Activated CD4-positive, alpha-beta T cell treated with anti-CD3 and anti-CD28 coated beads, Interleukin-2, amount 10 ng/mL, durations not matched to agents 24 days and 14 days (primary cell): ENCODE results near the gene CTIF. TPM values are rescaled to one million over a fixed set of nuclear protein-coding genes. Genes with fewer than 3 reads are reported as not detected.

Source experiments
- DNase-seq: peaks from one replicate; pipeline ENCODE4 v3.0.0; 2022
- H3K27ac Mint-ChIP-seq: one replicate; pipeline ENCODE4 v1.8.0; 2022; ENCODE audit warnings: mild to moderate bottlenecking, mixed read lengths
- H3K27me3 Mint-ChIP-seq: one replicate; pipeline ENCODE4 v1.8.0; 2022; ENCODE audit warnings: mixed read lengths
- H3K36me3 Mint-ChIP-seq: one replicate; pipeline ENCODE4 v1.8.0; 2022; ENCODE audit warnings: low read depth, mild to moderate bottlenecking, mixed read lengths
- H3K4me1 Mint-ChIP-seq: one replicate; pipeline ENCODE4 v1.8.0; 2021; ENCODE audit warnings: mixed read lengths
- H3K4me3 Mint-ChIP-seq: one replicate; pipeline ENCODE4 v1.8.0; 2022; ENCODE audit warnings: mild to moderate bottlenecking, moderate library complexity, mixed read lengths
- H3K9me3 Mint-ChIP-seq: one replicate; pipeline ENCODE4 v1.8.0; 2021; ENCODE audit warnings: mixed read lengths
- intact Hi-C: fragments of 100-400 bp; cut with micrococcal nuclease; formaldehyde crosslinking; loops from one replicate; pipeline ENCODE4 v1.15.1; 2023
- total RNA-seq: library from RNA; stranded (reverse); gene quantifications from 2 replicates; pipeline ENCODE4 v1.2.3, GENCODE V29; 2022

Gene CTIF
- total RNA-seq, 1 donor from 2014 or later = 9.5 TPM

DNA sequence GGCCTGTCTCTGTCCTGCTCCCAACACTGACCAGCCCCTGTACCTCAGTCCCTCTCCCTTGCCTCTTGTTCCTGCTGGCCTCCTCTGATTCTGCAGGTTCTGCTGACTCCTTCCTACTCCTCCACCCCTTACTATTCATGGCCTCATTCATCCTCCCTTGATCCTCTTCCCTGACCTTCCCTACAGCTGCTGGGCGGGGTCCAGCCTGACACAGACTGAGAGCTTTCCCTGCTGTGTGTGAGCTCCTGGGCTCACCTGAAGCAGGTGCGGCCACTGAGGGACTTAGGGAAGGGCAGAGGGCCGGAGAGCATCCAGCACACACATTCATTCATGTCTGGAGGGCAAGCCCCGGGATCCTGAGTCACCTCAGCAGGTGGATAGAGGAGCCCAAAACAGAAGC is 185.6 kb downstream of the CTIF start:
- intact Hi-C loops = no loop called here
- Mint-ChIP-seq H3K4me3 (no peak overlapping the region), H3K36me3 (no peaks in the 10 kb centered on the region), H3K9me3 (no peaks in the 10 kb centered on the region), H3K4me1 (peaks cover 6% of the 10 kb centered on the region), H3K27ac (no peak overlapping the region), H3K27me3 (no peaks in the 10 kb centered on the region)
- DNase-seq = no peak

- Mint-ChIP-seq H3K4me1 (peaks cover 6% of the 10 kb centered on the region), H3K4me3 (no peak overlapping the region), H3K9me3 (no peaks in the 10 kb centered on the region), H3K36me3 (no peaks in the 10 kb centered on the region), H3K27me3 (no peaks in the 10 kb centered on the region), H3K27ac (no peak overlapping the region)
- intact Hi-C loops = no loop called here
- no peak for DNase-seq
These were observed 186.1 kb downstream of the CTIF start for GRCh38 chr18:48724939-48725338.

DNA sequence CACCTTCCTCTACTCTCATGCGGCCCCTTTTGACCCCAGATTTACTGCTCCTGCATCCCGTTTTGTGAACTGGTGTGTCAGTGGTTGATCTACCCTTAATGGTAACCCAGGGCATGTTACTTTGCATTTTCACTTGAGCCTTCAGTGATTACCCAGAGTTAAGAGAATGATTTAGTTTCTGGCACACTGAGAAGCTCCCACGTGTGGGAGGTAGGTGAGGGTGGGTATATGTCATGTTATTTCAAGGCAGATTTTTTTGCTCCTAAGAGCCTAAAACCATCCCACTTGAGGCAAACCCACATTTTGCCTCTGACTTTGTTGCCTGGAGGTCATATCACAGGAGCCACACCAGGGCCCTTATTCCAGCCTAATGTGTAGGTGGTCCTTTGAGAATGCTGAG is 186.7 kb downstream of the CTIF start:
- no peak for DNase-seq
- H3K36me3 Mint-ChIP-seq = no peaks in the 10 kb centered on the region
- H3K27me3 Mint-ChIP-seq = no peaks in the 10 kb centered on the region
- H3K4me1 Mint-ChIP-seq = peaks cover 6% of the 10 kb centered on the region
- H3K4me3 Mint-ChIP-seq = no peak overlapping the region
- intact Hi-C loops = no loop called here
- H3K9me3 Mint-ChIP-seq = no peaks in the 10 kb centered on the region
- H3K27ac Mint-ChIP-seq = no peak overlapping the region

DNA sequence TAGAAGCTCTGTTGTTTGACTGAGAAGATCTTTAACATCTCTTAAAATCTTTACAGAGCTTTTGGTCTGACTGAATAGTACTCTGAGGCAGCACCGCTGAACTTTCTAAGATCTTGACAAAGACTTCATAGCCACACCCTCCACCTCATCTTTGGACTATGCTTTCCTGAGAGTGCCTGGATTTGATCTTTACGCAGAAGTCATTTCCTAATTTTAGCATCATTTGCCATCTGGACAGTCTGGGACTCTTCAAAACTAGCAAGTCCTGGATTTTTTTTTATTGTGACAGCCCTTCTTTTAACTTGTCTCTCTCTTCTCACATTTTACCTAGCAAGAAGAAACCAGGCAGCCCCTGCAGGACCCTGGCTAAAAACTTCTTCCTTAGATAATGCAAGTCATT is 188.8 kb downstream of the CTIF start:
- no peaks in the 10 kb centered on the region for H3K36me3 Mint-ChIP-seq
- DNase-seq = no peak
- peaks cover 2% of the 10 kb centered on the region for H3K27me3 Mint-ChIP-seq
- no peaks in the 10 kb centered on the region for H3K9me3 Mint-ChIP-seq
- H3K4me1 Mint-ChIP-seq = peaks cover 6% of the 10 kb centered on the region
- no peak overlapping the region for H3K4me3 Mint-ChIP-seq
- intact Hi-C loops = no loop called here
- no peak overlapping the region for H3K27ac Mint-ChIP-seq

- intact Hi-C loops = no loop called here
- Mint-ChIP-seq H3K9me3 (no peaks in the 10 kb centered on the region), H3K27ac (no peak overlapping the region), H3K4me3 (no peak overlapping the region), H3K4me1 (peaks cover 6% of the 10 kb centered on the region), H3K36me3 (no peaks in the 10 kb centered on the region), H3K27me3 (peaks cover 2% of the 10 kb centered on the region)
- DNase-seq = no peak
These were observed 189.5 kb downstream of the CTIF start for GRCh38 chr18:48728204-48728833.

GRCh38 chr18:48729404-48729803 is 190.6 kb downstream of the CTIF start:
- Mint-ChIP-seq H3K9me3 (no peaks in the 10 kb centered on the region), H3K4me3 (no peak overlapping the region), H3K36me3 (no peaks in the 10 kb centered on the region), H3K27ac (no peak overlapping the region), H3K4me1 (peaks cover 6% of the 10 kb centered on the region), H3K27me3 (peaks cover 2% of the 10 kb centered on the region)
- intact Hi-C loops = no loop called here
- no peak for DNase-seq

GRCh38 chr18:48730010-48730409 is 191.2 kb downstream of the CTIF start:
- Mint-ChIP-seq H3K36me3 (no peaks in the 10 kb centered on the region), H3K27me3 (peaks cover 2% of the 10 kb centered on the region), H3K4me1 (peaks cover 6% of the 10 kb centered on the region), H3K4me3 (no peak overlapping the region), H3K27ac (no peak overlapping the region), H3K9me3 (no peaks in the 10 kb centered on the region)
- DNase-seq = no peak
- intact Hi-C loops = no loop called here

GRCh38 chr18:48732767-48733424 is 194.1 kb downstream of the CTIF start:
- Mint-ChIP-seq H3K36me3 (no peaks in the 10 kb centered on the region), H3K9me3 (no peaks in the 10 kb centered on the region), H3K27ac (no peak overlapping the region), H3K4me3 (no peak overlapping the region), H3K4me1 (peaks cover 2% of the 10 kb centered on the region), H3K27me3 (peaks cover 2% of the 10 kb centered on the region)
- no peak for DNase-seq
- intact Hi-C loops = no loop called here

DNA sequence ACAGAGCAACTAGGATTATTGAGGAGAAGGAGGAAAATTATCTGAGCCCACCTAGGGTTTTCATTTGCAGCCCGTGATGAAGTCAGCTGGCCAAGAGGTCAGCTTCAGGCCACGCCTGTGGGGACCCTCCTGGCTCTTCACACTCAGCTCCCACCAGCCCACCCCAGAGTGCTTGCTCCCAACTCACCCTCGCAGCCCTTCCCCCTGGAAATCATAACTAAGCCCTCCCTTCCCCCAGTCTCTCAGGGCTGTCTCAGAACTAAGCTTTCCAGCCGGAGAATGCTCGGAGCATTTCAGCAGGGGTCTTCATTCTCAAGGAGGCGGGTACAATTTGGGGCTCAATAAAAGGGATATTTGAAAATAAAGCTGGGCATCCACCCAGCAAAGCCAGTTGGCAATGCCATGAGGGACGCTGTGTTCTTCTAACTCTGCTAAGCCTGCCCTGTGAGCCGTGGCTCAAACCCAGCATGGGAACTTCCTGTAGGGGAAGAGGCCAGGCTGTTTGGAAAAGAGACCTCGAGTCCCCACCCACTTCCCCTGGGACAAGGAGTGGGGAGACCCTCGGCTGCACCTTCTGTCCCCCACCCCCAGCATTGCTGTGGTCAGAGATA is 194.9 kb downstream of the CTIF start:
- H3K9me3 Mint-ChIP-seq = no peaks in the 10 kb centered on the region
- no peak overlapping the region for H3K4me3 Mint-ChIP-seq
- H3K27ac Mint-ChIP-seq = no peak overlapping the region
- intact Hi-C loops = no loop called here
- no peaks in the 10 kb centered on the region for H3K36me3 Mint-ChIP-seq
- DNase-seq = no peak
- H3K27me3 Mint-ChIP-seq = peaks cover 2% of the 10 kb centered on the region
- H3K4me1 Mint-ChIP-seq = peaks cover 2% of the 10 kb centered on the region

GRCh38 chr18:48734460-48734859 is 195.6 kb downstream of the CTIF start:
- Mint-ChIP-seq H3K27me3 (peaks cover 2% of the 10 kb centered on the region), H3K4me1 (peaks cover 2% of the 10 kb centered on the region), H3K36me3 (no peaks in the 10 kb centered on the region), H3K27ac (no peak overlapping the region), H3K9me3 (no peaks in the 10 kb centered on the region), H3K4me3 (no peak overlapping the region)
- intact Hi-C loops = no loop called here
- no peak for DNase-seq

DNA sequence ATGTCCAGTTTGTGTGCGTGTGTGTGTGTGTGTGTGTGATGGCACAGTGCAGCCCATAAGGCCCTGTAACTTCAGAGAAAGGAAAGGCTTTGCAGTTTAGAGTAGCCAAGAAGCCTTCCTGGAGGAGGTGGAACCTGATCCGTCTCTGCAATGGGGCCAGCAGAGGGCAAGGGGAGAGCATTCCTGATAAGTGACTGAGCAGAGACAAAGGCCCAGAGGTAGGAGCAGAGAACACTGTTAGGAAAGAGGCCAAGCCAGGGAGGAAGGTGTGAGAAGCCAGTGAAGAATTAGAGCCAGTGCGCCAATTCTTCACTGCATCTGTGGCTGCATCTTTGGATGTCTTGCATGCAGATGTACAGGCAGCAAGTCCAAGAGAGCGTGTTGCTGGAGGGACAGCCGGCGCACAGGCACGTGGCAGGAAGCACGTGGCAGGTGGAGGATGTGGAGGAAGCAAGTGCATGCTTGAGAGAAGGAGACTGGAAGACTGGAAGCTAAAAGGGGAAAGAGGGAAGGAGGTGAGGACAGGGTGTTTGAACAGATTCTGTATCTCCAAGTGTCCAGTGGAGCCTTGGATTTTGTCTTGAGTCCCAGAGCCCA is 196.3 kb downstream of the CTIF start:
- Mint-ChIP-seq H3K4me1 (peaks cover 2% of the 10 kb centered on the region), H3K9me3 (no peaks in the 10 kb centered on the region), H3K27ac (no peak overlapping the region), H3K36me3 (no peaks in the 10 kb centered on the region), H3K4me3 (no peak overlapping the region), H3K27me3 (peaks cover 2% of the 10 kb centered on the region)
- intact Hi-C loops = no loop called here
- no peak for DNase-seq

DNA sequence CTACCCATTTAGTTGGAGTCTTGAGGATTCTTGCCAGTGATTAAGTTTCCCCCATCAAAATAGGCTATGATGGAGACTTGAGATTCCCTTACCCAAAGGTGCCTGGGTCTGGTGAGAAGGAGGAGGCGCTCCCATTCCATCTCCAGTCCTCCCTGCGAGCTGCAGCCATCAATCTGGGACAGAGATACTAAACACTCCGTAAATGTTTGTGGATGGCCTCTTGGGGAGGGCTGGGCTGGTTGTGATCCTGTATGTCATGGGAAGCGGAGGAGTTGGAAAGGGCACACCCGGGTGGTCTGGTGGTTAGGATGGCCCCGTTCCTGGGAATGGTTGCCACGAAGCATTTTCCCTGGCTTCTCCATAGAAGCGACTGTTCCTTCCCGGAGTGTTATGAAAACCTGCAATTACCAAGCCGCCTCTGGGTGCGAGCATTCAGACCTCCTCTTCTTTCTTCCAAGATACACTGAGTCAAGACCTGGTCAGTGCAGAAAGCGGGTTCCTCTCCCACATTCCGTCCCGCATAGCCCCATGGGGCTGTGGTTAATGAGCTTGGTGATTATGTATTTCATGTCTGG is 196.9 kb downstream of the CTIF start:
- no peaks in the 10 kb centered on the region for H3K36me3 Mint-ChIP-seq
- no peaks in the 10 kb centered on the region for H3K9me3 Mint-ChIP-seq
- H3K4me3 Mint-ChIP-seq = no peak overlapping the region
- DNase-seq = no peak
- H3K4me1 Mint-ChIP-seq = peaks cover 2% of the 10 kb centered on the region
- no peak overlapping the region for H3K27ac Mint-ChIP-seq
- intact Hi-C loops = no loop called here
- peaks cover under 1% of the 10 kb centered on the region for H3K27me3 Mint-ChIP-seq

DNA sequence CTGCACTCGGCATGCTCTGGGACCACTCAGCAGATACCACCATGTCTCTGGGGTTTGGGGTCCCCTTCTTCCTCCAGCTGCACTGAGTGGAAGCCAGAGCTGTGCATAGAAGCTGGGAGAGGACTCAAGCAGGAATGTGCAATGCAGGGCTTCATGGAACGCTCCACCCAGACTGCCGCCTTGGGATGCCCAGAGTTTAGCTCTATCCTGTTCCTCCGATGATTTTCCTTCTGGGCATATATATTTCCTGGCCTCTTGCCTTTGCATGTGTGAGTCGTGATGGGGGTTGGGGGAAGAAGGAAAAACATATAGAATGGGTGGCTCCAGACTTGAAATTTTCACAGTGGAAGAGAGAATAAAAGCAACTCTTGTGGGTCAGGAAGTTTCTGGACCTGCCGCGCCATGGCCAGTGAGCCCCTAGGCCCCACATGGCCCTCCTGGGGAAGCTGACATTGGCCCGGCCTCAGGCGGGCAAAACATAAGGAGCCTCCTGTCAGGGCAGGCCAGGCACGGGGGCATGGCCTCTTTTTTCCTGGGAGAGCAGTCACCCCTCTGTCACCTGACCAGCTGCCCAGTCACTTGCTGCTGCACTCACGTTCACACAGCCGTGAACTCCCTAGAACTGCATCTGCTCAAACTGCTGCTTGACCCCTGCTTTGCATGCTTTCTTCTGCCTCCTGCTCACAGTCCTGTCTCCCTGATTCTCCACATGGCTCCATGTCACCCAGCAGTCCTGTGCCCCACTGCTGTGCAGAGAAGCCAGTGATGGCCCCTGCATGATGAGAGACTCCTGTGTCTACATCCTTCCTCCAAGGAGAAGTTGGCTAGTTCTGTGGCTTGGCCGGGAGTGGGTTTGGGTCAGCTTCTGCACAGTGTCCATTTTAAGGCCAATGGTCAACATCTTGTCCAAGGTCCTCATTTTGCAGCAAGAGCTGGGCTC is 197.8 kb downstream of the CTIF start:
- Mint-ChIP-seq H3K4me3 (no peak overlapping the region), H3K36me3 (no peaks in the 10 kb centered on the region), H3K27me3 (no peaks in the 10 kb centered on the region), H3K9me3 (no peaks in the 10 kb centered on the region), H3K27ac (no peak overlapping the region), H3K4me1 (peaks cover 2% of the 10 kb centered on the region)
- DNase-seq = no peak
- intact Hi-C loops = no loop called here
